AG09319 (cell line): ENCODE results near the gene SHROOM3.

Experiments used
- DNase-seq: peaks from one replicate; pipeline ENCODE4 v3.0.0-alpha.2; 2010; ENCODE audit warnings: low read depth; ENCODE audit errors: extremely low read depth
- CTCF ChIP-seq: IDR thresholded peaks from 2 replicates; pipeline ENCODE4 v1.5.1; 2011; ENCODE audit warnings: low read depth, mild to moderate bottlenecking, inconsistent platforms, low read length, moderate library complexity

SHROOM3 gene

GRCh38 chr4:76792418-76792817 lies 357.4 kb downstream of the SHROOM3 start:
- DNase-seq = no peak
- TF ChIP-seq CTCF = no peak

- no peak for TF ChIP-seq CTCF
- no peak for DNase-seq
Measured at GRCh38 chr4:76795243-76795642, 360.2 kb downstream of the SHROOM3 start.

- DNase-seq = no peak
- TF ChIP-seq CTCF = no peak
Measured at GRCh38 chr4:76799140-76799539, 364.1 kb downstream of the SHROOM3 start.

- DNase-seq = no peak
- TF ChIP-seq CTCF = no peak
Measured at GRCh38 chr4:76799718-76800117, 364.7 kb downstream of the SHROOM3 start.

GRCh38 chr4:76800902-76801301 lies 365.9 kb downstream of the SHROOM3 start:
- no peak for DNase-seq
- no peak for TF ChIP-seq CTCF

- no peak for DNase-seq
- TF ChIP-seq CTCF = no peak
Measured at GRCh38 chr4:76801621-76802235, 366.7 kb downstream of the SHROOM3 start.

GRCh38 chr4:76802236-76803021 lies 367.4 kb downstream of the SHROOM3 start:
- peak; percentile 28 for TF ChIP-seq CTCF
- no peak for DNase-seq
